ENCODE measurements around the gene SLC9A8. TPM values are rescaled to one million over a fixed set of nuclear protein-coding genes. Genes with fewer than 3 reads are reported as not detected.
A peak's percentile ranks its signal among the peaks of the same experiment; 100 is the strongest.
"Not testable (repeated sequence)": the region's sequence is repeated elsewhere in the genome, so short reads cannot be mapped to it uniquely, and the experiment has no call there.

The SLC9A8 gene
- total RNA-seq, 1 donor from 2014 or later, result 3.1 TPM

GRCh38 chr20:49890471-49891361, 78.1 kb downstream of the SLC9A8 start:
- no peak overlapping the region for H3K4me3 ChIP-seq (ENCODE audit: low read length in 3 of 3)
- H3K36me3 ChIP-seq (ENCODE audit: control insufficient read depth in 3 of 3, insufficient read depth in 3 of 3, low read length in 3 of 3), result peaks cover 11 to 28% (median 11%) of the 10 kb centered on the region in 3 donors
- H3K4me1 ChIP-seq (ENCODE audit: control insufficient read depth in 3 of 3, insufficient read depth in 3 of 3, low read length in 3 of 3), result peaks cover 27 to 45% (median 39%) of the 10 kb centered on the region in 3 donors
- H3K27ac ChIP-seq (ENCODE audit: low read depth, low read length), result no peak overlapping the region
- no peaks in the 10 kb centered on the region for H3K27me3 ChIP-seq (ENCODE audit: control insufficient read depth in 3 of 3, insufficient read depth in 3 of 3, low read length in 3 of 3)
- H3K9me3 ChIP-seq (ENCODE audit: control insufficient read depth in 3 of 3, low read length in 3 of 3), result no peaks in the 10 kb centered on the region
- H3K9ac ChIP-seq (ENCODE audit: low read depth in 1 of 3, low read length in 3 of 3), result no peak overlapping the region

- no peaks in the 10 kb centered on the region for H3K27me3 ChIP-seq (ENCODE audit: control insufficient read depth in 3 of 3, insufficient read depth in 3 of 3, low read length in 3 of 3)
- H3K4me1 ChIP-seq (ENCODE audit: control insufficient read depth in 3 of 3, insufficient read depth in 3 of 3, low read length in 3 of 3), result peaks cover 27 to 43% (median 39%) of the 10 kb centered on the region in 3 donors
- H3K4me3 ChIP-seq (ENCODE audit: low read length in 3 of 3), result no peak overlapping the region
- H3K9ac ChIP-seq (ENCODE audit: low read depth in 1 of 3, low read length in 3 of 3), result no peak overlapping the region
- H3K27ac ChIP-seq (ENCODE audit: low read depth, low read length), result no peak overlapping the region
- peaks cover 8 to 20% (median 10%) of the 10 kb centered on the region in 3 donors for H3K36me3 ChIP-seq (ENCODE audit: control insufficient read depth in 3 of 3, insufficient read depth in 3 of 3, low read length in 3 of 3)
- no peaks in the 10 kb centered on the region for H3K9me3 ChIP-seq (ENCODE audit: control insufficient read depth in 3 of 3, low read length in 3 of 3)
Measured at GRCh38 chr20:49891476-49892110, 79.0 kb downstream of the SLC9A8 start.

GRCh38 chr20:49892260-49892659, 79.6 kb downstream of the SLC9A8 start:
- Histone ChIP-seq H3K27me3 (ENCODE audit: control insufficient read depth in 3 of 3, insufficient read depth in 3 of 3, low read length in 3 of 3) (no peaks in the 10 kb centered on the region), H3K4me3 (ENCODE audit: low read length in 3 of 3) (no peak overlapping the region), H3K4me1 (ENCODE audit: control insufficient read depth in 3 of 3, insufficient read depth in 3 of 3, low read length in 3 of 3) (peaks cover 25 to 38% (median 35%) of the 10 kb centered on the region in 3 donors), H3K36me3 (ENCODE audit: control insufficient read depth in 3 of 3, insufficient read depth in 3 of 3, low read length in 3 of 3) (peaks cover 7 to 15% (median 10%) of the 10 kb centered on the region in 3 donors), H3K27ac (ENCODE audit: low read depth, low read length) (no peak overlapping the region), H3K9ac (ENCODE audit: low read depth in 1 of 3, low read length in 3 of 3) (peak overlapping the region in 2 of 3 donors; percentile 60 to 68), H3K9me3 (ENCODE audit: control insufficient read depth in 3 of 3, low read length in 3 of 3) (no peaks in the 10 kb centered on the region)

GRCh38 chr20:49892817-49893216, 80.2 kb downstream of the SLC9A8 start:
- Histone ChIP-seq H3K9ac (ENCODE audit: low read depth in 1 of 3, low read length in 3 of 3) (peak overlapping the region; percentile 43 to 68 (median 60)), H3K36me3 (ENCODE audit: control insufficient read depth in 3 of 3, insufficient read depth in 3 of 3, low read length in 3 of 3) (peaks cover 7 to 10% (median 9%) of the 10 kb centered on the region in 3 donors), H3K4me1 (ENCODE audit: control insufficient read depth in 3 of 3, insufficient read depth in 3 of 3, low read length in 3 of 3) (peaks cover 19 to 32% (median 30%) of the 10 kb centered on the region in 3 donors), H3K27me3 (ENCODE audit: control insufficient read depth in 3 of 3, insufficient read depth in 3 of 3, low read length in 3 of 3) (no peaks in the 10 kb centered on the region), H3K4me3 (ENCODE audit: low read length in 3 of 3) (peak overlapping the region in 2 of 3 donors; percentile 22 to 34), H3K9me3 (ENCODE audit: control insufficient read depth in 3 of 3, low read length in 3 of 3) (no peaks in the 10 kb centered on the region), H3K27ac (ENCODE audit: low read depth, low read length) (peak overlapping the region; percentile 16)

- H3K9ac ChIP-seq (ENCODE audit: low read depth in 1 of 3, low read length in 3 of 3), result peak overlapping the region; percentile 1 to 68 (median 60)
- H3K4me1 ChIP-seq (ENCODE audit: control insufficient read depth in 3 of 3, insufficient read depth in 3 of 3, low read length in 3 of 3), result peaks cover 14 to 26% (median 24%) of the 10 kb centered on the region in 3 donors
- H3K4me3 ChIP-seq (ENCODE audit: low read length in 3 of 3), result peak overlapping the region in 2 of 3 donors; percentile 22 to 34
- no peaks in the 10 kb centered on the region for H3K9me3 ChIP-seq (ENCODE audit: control insufficient read depth in 3 of 3, low read length in 3 of 3)
- H3K36me3 ChIP-seq (ENCODE audit: control insufficient read depth in 3 of 3, insufficient read depth in 3 of 3, low read length in 3 of 3), result peaks cover 7 to 9% (median 7%) of the 10 kb centered on the region in 3 donors
- H3K27ac ChIP-seq (ENCODE audit: low read depth, low read length), result no peak overlapping the region
- no peaks in the 10 kb centered on the region for H3K27me3 ChIP-seq (ENCODE audit: control insufficient read depth in 3 of 3, insufficient read depth in 3 of 3, low read length in 3 of 3)
Measured at GRCh38 chr20:49893242-49894072, 80.8 kb downstream of the SLC9A8 start.

- no peaks in the 10 kb centered on the region for H3K27me3 ChIP-seq (ENCODE audit: control insufficient read depth in 3 of 3, insufficient read depth in 3 of 3, low read length in 3 of 3)
- no peak overlapping the region for H3K4me3 ChIP-seq (ENCODE audit: low read length in 3 of 3)
- H3K36me3 ChIP-seq (ENCODE audit: control insufficient read depth in 3 of 3, insufficient read depth in 3 of 3, low read length in 3 of 3), result peaks cover 1 to 5% (median 3%) of the 10 kb centered on the region in 3 donors
- peaks cover 10 to 20% (median 19%) of the 10 kb centered on the region in 3 donors for H3K4me1 ChIP-seq (ENCODE audit: control insufficient read depth in 3 of 3, insufficient read depth in 3 of 3, low read length in 3 of 3)
- H3K9me3 ChIP-seq (ENCODE audit: control insufficient read depth in 3 of 3, low read length in 3 of 3), result no peaks in the 10 kb centered on the region
- H3K9ac ChIP-seq (ENCODE audit: low read depth in 1 of 3, low read length in 3 of 3), result no peak overlapping the region
- no peak overlapping the region for H3K27ac ChIP-seq (ENCODE audit: low read depth, low read length)
Measured at GRCh38 chr20:49894073-49894470, 81.4 kb downstream of the SLC9A8 start.

GRCh38 chr20:49895474-49896093, 83.0 kb downstream of the SLC9A8 start:
- H3K4me1 ChIP-seq (ENCODE audit: control insufficient read depth in 3 of 3, insufficient read depth in 3 of 3, low read length in 3 of 3), result peaks cover 10 to 17% (median 16%) of the 10 kb centered on the region in 3 donors
- not testable (repeated sequence) for H3K36me3 ChIP-seq (ENCODE audit: control insufficient read depth in 3 of 3, insufficient read depth in 3 of 3, low read length in 3 of 3); H3K27ac ChIP-seq (ENCODE audit: low read depth, low read length); H3K9me3 ChIP-seq (ENCODE audit: control insufficient read depth in 3 of 3, low read length in 3 of 3); H3K4me3 ChIP-seq (ENCODE audit: low read length in 3 of 3); H3K9ac ChIP-seq (ENCODE audit: low read depth in 1 of 3, low read length in 3 of 3); H3K27me3 ChIP-seq (ENCODE audit: control insufficient read depth in 3 of 3, insufficient read depth in 3 of 3, low read length in 3 of 3)

GRCh38 chr20:49896204-49896603, 83.6 kb downstream of the SLC9A8 start:
- H3K4me1 ChIP-seq (ENCODE audit: control insufficient read depth in 3 of 3, insufficient read depth in 3 of 3, low read length in 3 of 3), result peaks cover 10 to 20% (median 19%) of the 10 kb centered on the region in 3 donors
- no peaks in the 10 kb centered on the region for H3K9me3 ChIP-seq (ENCODE audit: control insufficient read depth in 3 of 3, low read length in 3 of 3)
- no peak overlapping the region for H3K9ac ChIP-seq (ENCODE audit: low read depth in 1 of 3, low read length in 3 of 3)
- no peaks in the 10 kb centered on the region for H3K27me3 ChIP-seq (ENCODE audit: control insufficient read depth in 3 of 3, insufficient read depth in 3 of 3, low read length in 3 of 3)
- H3K4me3 ChIP-seq (ENCODE audit: low read length in 3 of 3), result no peak overlapping the region
- H3K27ac ChIP-seq (ENCODE audit: low read depth, low read length), result no peak overlapping the region
- H3K36me3 ChIP-seq (ENCODE audit: control insufficient read depth in 3 of 3, insufficient read depth in 3 of 3, low read length in 3 of 3), result no peaks in the 10 kb centered on the region
